ENCODE data around the gene OR14C36. TPM values are rescaled to one million over a fixed set of nuclear protein-coding genes. Genes with fewer than 3 reads are reported as not detected.
"Not testable (repeated sequence)": the region's sequence is repeated elsewhere in the genome, so short reads cannot be mapped to it uniquely, and the experiment has no call there.

The OR14C36 gene
- polyA plus RNA-seq, 1 donor (not counting 4 experiments of a cell fraction or from before 2014, with no cell fraction given) = not detected

DNA sequence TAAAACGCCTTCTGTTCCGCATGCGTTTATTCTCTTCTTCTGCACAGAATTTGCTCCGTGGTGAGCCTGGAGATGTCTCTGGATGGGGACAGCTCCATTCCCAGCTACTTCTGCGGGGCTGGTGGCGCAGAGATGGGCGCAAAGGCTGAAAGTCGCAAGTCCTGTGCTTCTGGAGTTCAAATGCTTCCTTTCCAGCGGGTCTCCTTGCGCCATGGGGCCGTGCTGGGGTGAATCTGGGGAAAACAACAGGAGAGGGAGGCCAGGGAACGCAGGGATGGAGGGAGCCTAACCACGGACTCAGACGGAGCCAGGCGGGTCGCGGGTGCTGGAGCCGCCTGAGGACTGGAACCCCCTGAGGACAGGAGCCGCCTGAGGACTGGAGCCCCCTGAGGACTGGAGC is 42.5 kb upstream of the OR14C36 start:
- Histone ChIP-seq H3K27me3 (ENCODE audit: control insufficient read depth, extremely low read depth, insufficient read depth, low read length) (no peaks in the 10 kb centered on the region), H4K20me1 (ENCODE audit: control insufficient read depth, extremely low read depth, insufficient read depth, low read length) (no peaks in the 10 kb centered on the region), H3K9me3 (ENCODE audit: control insufficient read depth, low read depth, low read length) (no peaks in the 10 kb centered on the region), H3K4me3 (ENCODE audit: control insufficient read depth in 2 of 3, extremely low read depth in 1 of 3, insufficient read depth in 2 of 3, low read depth in 1 of 3, low read length in 3 of 3) (no peak overlapping the region), H3K4me1 (ENCODE audit: control insufficient read depth, extremely low read depth, insufficient read depth, low read length) (no peaks in the 10 kb centered on the region), H2AFZ (ENCODE audit: control insufficient read depth, low read length) (no peak overlapping the region), H3K79me2 (ENCODE audit: control insufficient read depth, insufficient read depth, low read length) (no peaks in the 10 kb centered on the region), H3K27ac (ENCODE audit: control insufficient read depth, insufficient read depth, low read length) (no peak overlapping the region), H3K9ac (ENCODE audit: control insufficient read depth, extremely low read depth, insufficient read depth, low read length) (no peak overlapping the region), H3K36me3 (ENCODE audit: control insufficient read depth in 2 of 2, extremely low read depth in 1 of 2, insufficient read depth in 2 of 2, low read length in 2 of 2) (no peaks in the 10 kb centered on the region), H3K4me2 (ENCODE audit: control insufficient read depth, extremely low read depth, insufficient read depth, low read depth, low read length) (no peak overlapping the region), H3K9me1 (ENCODE audit: control insufficient read depth, extremely low read depth, insufficient read depth, low read length) (no peaks in the 10 kb centered on the region)
- DNase-seq (ENCODE audit: low read depth, low spot score) (no peak), FAIRE-seq (no peak)
- dilution Hi-C loops (cut with MboI; ENCODE audit: extremely low pct_ligation_motif_present, low sequenced_read_pairs) = no loop called here
- TF ChIP-seq EZH2 (IDR thresholded peaks at IDR 0.05; ENCODE audit: low read length) = no peak
- TF ChIP-seq, protein P1, sequence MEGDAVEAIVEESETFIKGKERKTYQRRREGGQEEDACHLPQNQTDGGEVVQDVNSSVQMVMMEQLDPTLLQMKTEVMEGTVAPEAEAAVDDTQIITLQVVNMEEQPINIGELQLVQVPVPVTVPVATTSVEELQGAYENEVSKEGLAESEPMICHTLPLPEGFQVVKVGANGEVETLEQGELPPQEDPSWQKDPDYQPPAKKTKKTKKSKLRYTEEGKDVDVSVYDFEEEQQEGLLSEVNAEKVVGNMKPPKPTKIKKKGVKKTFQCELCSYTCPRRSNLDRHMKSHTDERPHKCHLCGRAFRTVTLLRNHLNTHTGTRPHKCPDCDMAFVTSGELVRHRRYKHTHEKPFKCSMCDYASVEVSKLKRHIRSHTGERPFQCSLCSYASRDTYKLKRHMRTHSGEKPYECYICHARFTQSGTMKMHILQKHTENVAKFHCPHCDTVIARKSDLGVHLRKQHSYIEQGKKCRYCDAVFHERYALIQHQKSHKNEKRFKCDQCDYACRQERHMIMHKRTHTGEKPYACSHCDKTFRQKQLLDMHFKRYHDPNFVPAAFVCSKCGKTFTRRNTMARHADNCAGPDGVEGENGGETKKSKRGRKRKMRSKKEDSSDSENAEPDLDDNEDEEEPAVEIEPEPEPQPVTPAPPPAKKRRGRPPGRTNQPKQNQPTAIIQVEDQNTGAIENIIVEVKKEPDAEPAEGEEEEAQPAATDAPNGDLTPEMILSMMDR (optimal IDR thresholded peaks at IDR 0.05 in 1 of 3, IDR thresholded peaks at IDR 0.05 in 1 of 3, conservative IDR thresholded peaks at IDR 0.05 in 1 of 3; ENCODE audit: extremely low read depth in 1 of 3, insufficient read depth in 2 of 3, low read length in 3 of 3) = no peak

DNA sequence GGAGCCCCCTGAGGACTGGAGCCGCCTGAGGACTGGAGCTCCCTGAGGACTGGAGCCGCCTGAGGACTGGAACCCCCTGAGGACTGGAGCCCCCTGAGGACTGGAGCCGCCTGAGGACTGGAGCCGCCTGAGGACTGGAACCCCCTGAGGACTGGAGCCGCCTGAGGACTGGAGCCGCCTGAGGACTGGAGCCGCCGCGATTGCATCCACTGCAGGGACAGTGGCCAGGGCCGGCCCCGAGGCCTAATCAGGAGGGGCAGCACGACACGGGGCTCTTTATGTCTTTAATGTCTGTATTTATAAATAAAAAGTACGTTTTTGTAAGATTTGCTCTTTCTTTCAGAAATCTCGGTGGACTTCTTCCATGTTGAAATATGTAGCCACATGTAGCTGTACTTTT is 41.8 kb upstream of the OR14C36 start:
- H3K36me3 ChIP-seq (ENCODE audit: control insufficient read depth in 2 of 2, extremely low read depth in 1 of 2, insufficient read depth in 2 of 2, low read length in 2 of 2); H3K27ac ChIP-seq (ENCODE audit: control insufficient read depth, insufficient read depth, low read length); H3K79me2 ChIP-seq (ENCODE audit: control insufficient read depth, insufficient read depth, low read length); H3K9me3 ChIP-seq (ENCODE audit: control insufficient read depth, low read depth, low read length); H3K4me3 ChIP-seq (ENCODE audit: control insufficient read depth in 2 of 3, extremely low read depth in 1 of 3, insufficient read depth in 2 of 3, low read depth in 1 of 3, low read length in 3 of 3); H3K4me2 ChIP-seq (ENCODE audit: control insufficient read depth, extremely low read depth, insufficient read depth, low read depth, low read length); FAIRE-seq; dilution Hi-C loops (cut with MboI; ENCODE audit: extremely low pct_ligation_motif_present, low sequenced_read_pairs); H3K27me3 ChIP-seq (ENCODE audit: control insufficient read depth, extremely low read depth, insufficient read depth, low read length); H3K9me1 ChIP-seq (ENCODE audit: control insufficient read depth, extremely low read depth, insufficient read depth, low read length); H3K9ac ChIP-seq (ENCODE audit: control insufficient read depth, extremely low read depth, insufficient read depth, low read length); DNase-seq (ENCODE audit: low read depth, low spot score); H3K4me1 ChIP-seq (ENCODE audit: control insufficient read depth, extremely low read depth, insufficient read depth, low read length); H2AFZ ChIP-seq (ENCODE audit: control insufficient read depth, low read length); H4K20me1 ChIP-seq (ENCODE audit: control insufficient read depth, extremely low read depth, insufficient read depth, low read length): not testable (repeated sequence)

DNA sequence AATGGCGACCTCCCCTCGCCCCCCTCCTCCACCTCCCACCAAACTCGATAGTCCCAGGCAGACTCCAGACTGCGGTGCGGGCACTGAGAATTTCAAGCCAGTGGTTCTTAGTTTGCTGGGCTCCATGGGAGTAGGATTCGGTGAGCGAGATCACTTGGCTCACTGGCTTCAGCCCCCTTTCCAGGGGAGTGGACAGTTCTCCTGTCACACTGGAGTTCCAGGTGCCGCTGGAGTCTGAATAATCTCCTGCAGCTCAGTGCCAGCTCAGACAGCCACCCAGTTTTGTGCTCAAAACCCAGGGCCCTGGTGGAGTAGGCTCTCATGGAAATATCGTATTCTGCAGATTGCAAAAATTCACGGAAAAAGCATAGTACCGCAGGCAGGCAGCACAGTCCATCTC is 31.8 kb upstream of the OR14C36 start:
- no peak for DNase-seq (ENCODE audit: low read depth, low spot score)
- no peak for FAIRE-seq
- H3K4me1 ChIP-seq (ENCODE audit: control insufficient read depth, extremely low read depth, insufficient read depth, low read length) = no peaks in the 10 kb centered on the region

More for the DNA sequence above, 31.8 kb upstream of the OR14C36 start:
- Histone ChIP-seq H3K9me1 (ENCODE audit: control insufficient read depth, extremely low read depth, insufficient read depth, low read length) (no peaks in the 10 kb centered on the region), H3K36me3 (ENCODE audit: control insufficient read depth in 2 of 2, extremely low read depth in 1 of 2, insufficient read depth in 2 of 2, low read length in 2 of 2) (no peaks in the 10 kb centered on the region), H3K4me3 (ENCODE audit: control insufficient read depth in 2 of 3, extremely low read depth in 1 of 3, insufficient read depth in 2 of 3, low read depth in 1 of 3, low read length in 3 of 3) (no peak overlapping the region), H4K20me1 (ENCODE audit: control insufficient read depth, extremely low read depth, insufficient read depth, low read length) (no peaks in the 10 kb centered on the region), H3K27me3 (ENCODE audit: control insufficient read depth, extremely low read depth, insufficient read depth, low read length) (no peaks in the 10 kb centered on the region), H3K9me3 (ENCODE audit: control insufficient read depth, low read depth, low read length) (peaks cover 2% of the 10 kb centered on the region), H3K4me2 (ENCODE audit: control insufficient read depth, extremely low read depth, insufficient read depth, low read depth, low read length) (no peak overlapping the region), H3K79me2 (ENCODE audit: control insufficient read depth, insufficient read depth, low read length) (no peaks in the 10 kb centered on the region), H2AFZ (ENCODE audit: control insufficient read depth, low read length) (no peak overlapping the region), H3K27ac (ENCODE audit: control insufficient read depth, insufficient read depth, low read length) (no peak overlapping the region), H3K9ac (ENCODE audit: control insufficient read depth, extremely low read depth, insufficient read depth, low read length) (no peak overlapping the region)
- dilution Hi-C loops (cut with MboI; ENCODE audit: extremely low pct_ligation_motif_present, low sequenced_read_pairs) = no loop called here
- TF ChIP-seq, protein P1 (optimal IDR thresholded peaks at IDR 0.05 in 1 of 3, IDR thresholded peaks at IDR 0.05 in 1 of 3, conservative IDR thresholded peaks at IDR 0.05 in 1 of 3; ENCODE audit: extremely low read depth in 1 of 3, insufficient read depth in 2 of 3, low read length in 3 of 3) = no peak
- no peak for TF ChIP-seq EZH2 (IDR thresholded peaks at IDR 0.05; ENCODE audit: low read length)
